GM04504 (cell line): ENCODE data around the gene PIBF1.
A peak's percentile ranks its signal among the peaks of the same experiment; 100 is the strongest.
"Not testable (repeated sequence)": the region's sequence is repeated elsewhere in the genome, so short reads cannot be mapped to it uniquely, and the experiment has no call there.

Experiments used
- DNase-seq: peaks from one replicate; pipeline ENCODE4 v3.0.0-alpha.2; 2012; ENCODE audit warnings: low read depth

The PIBF1 gene

DNA sequence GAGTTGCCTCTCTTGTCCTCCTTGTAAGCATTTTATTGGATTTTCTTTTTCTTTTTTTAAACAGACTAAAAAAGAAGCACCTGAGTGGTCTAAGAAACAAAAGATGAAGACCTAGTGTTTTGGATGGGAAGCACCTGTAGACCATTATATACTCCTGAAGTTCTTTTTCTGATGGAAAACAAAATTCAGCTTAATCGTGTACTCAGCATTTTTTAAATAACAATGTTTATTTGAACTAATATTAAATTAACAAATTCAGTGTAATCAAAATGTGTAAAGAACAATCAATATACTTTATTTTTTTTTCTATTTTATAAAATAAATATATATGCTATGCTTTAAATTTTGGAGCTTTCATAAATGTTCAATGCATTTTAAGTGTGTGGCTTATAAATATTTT, 233.9 kb downstream of the PIBF1 start:
- DNase-seq: no peak

DNA sequence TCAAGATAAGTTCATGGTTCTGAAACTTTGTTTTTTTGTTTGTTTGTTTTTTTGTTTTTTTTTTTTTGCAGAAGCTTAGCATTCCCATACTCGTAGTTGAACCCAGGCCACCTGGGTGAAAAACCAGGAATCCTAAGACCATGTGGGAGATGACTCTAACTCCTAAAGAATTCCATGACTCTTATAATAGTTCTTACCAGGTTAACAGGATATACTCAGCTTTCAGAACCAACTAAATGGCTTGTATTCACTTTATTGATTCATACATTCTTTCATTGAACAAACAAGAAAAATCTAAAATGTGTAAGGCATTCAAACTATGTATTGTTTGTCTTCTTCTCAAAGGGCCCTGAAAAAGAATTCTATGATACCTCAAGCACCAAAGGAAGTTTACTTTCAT, 236.4 kb downstream of the PIBF1 start:
- no peak for DNase-seq

DNA sequence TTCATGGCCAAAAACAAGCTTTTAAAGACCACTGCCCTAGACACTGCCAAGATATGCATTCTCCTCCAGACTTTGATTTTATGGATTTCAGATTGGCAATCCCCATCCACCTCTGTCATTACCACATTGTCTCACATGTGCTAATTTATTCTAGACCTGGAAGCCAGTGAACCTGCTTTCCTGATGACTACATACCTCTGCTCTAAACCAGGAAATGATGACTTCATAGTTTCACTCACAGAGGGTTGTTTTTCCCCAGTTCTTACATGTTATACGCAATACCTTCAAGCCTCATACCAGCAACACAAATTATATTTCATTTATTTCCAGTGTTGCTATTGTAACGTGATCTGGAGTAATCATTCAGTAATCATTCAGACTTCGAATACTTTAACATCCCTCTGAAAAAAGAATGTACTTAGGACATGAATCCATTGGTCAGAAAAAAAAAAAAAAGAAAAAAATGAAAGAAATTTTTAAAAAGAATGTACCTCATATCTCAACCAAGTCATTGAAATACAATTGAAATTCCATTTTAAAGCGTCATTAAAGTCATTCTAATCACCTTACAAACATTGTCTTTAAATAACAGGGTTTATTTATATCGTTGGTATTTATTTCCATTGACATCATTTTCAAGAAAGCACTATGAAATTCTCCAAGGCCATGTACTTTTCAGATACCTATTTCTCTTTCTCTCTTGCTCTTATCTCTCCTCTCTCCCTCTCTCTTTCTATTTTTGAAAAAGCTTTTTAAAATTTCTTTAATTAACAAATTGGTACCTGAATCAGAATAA, 243.5 kb downstream of the PIBF1 start:
- DNase-seq: no peak

DNA sequence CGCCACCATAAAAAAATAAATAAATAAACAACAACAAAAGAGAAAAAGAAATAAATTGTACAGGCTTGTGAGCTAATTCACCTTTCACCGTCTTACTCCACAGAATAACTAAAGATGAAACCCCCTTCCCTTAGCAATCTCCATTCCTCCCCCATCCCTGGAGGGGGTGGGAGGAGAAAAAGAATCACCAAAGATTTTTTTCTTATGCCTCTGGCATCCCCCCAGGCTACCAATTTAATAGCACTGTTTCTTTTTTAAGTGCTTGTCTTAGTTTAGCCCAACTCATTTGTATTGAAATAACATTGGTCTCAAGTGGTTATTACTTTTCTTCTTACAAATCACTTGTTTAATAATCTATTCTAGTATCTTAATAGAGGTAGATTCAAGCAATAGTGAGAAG, 253.0 kb downstream of the PIBF1 start:
- DNase-seq: no peak

DNA sequence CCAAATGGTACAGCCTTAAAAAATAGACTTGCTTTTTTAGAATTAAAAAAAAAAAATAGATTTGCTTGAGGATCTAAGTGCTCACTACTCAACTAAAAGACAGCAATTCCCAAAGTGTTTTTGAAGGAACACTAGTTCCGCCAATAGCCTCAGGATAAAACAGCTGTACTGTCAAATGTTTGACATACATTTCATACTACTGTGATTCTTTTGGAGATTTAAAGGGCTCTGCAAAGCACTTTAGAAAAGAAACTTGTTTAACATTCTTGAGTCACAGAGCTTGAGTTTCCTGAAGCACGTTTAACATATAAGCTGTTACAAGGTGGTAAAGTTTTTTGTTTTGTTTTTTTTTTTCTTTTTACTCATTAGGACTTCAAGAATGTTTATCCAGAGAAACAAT, 253.7 kb downstream of the PIBF1 start:
- no peak for DNase-seq

GRCh38 chr13:73036566-73036965, 254.6 kb downstream of the PIBF1 start:
- DNase-seq: no peak

DNA sequence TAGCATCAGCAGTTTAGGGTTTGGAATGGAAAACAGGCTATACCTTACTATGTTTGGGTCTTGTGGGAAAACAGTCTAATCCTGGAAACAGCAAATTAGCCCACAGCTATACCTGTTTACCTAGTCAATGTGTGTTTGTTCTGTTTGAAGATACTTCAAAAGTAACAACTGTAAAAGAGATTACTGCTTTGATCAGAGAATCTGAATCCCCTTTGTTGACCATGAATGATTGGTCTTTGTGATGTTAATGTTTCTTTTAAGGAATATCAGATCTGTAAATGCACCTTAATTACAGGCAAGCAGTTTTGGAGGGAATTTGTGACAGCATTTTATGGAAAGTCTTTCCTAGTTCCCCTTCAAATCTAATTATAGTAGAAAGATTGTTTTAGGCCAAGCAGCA, 256.1 kb downstream of the PIBF1 start:
- no peak for DNase-seq

- no peak for DNase-seq
These were observed 257.5 kb downstream of the PIBF1 start for GRCh38 chr13:73039201-73040108.

DNA sequence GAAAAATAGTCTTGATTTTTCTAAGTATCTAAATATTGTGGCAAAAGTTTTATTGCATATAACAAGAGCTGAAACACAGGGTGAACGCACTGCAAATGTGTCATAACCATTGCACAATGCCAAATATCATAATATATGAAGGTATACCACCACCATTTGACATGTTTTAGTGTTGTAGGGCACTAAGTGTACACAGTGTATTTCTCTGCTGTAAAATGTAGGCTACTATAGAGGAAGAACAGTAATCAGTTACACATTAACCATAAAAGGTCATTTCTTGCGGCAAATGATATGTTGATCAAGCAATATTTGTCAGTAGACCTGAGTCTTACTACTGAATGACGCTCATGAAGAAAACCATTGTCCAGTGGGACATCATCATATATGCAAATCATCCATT, 258.6 kb downstream of the PIBF1 start:
- DNase-seq: no peak

DNA sequence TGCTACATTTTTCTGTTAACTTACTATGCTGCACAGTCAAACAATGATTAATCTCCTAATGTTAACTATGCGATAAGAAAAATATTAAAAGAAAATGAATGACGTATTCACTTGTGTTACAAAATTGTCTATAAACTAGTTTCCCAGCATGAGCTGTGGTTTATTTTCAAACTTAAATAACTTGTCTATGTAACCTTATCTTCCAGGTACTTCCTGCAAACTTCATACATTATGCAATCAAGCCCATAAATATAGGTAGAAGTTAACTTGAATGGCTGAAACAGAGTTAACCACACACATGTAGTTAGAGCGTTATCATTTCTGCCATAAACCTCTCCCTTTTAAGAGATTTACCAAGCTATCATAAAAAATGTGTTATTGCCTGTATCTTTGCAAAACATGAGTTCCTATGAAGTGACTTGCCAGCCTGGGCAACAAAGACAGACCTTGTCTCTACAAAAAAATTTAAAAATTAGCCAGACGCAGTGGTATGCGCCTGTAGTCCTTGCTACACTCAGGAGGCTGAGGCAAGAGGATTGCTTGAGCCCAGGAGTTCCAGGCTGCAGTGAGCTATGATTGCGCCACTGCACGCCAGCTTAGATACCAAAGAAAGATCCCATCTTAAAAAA, 259.1 kb downstream of the PIBF1 start:
- DNase-seq: no peak

GRCh38 chr13:73045031-73045430, 263.1 kb downstream of the PIBF1 start:
- no peak for DNase-seq

- not testable (repeated sequence) for DNase-seq
These were observed 266.7 kb downstream of the PIBF1 start for GRCh38 chr13:73048615-73049014.

- DNase-seq: no peak
These were observed 272.8 kb downstream of the PIBF1 start for GRCh38 chr13:73054712-73055111.

GRCh38 chr13:73055813-73056564, 274.1 kb downstream of the PIBF1 start:
- DNase-seq: no peak

DNA sequence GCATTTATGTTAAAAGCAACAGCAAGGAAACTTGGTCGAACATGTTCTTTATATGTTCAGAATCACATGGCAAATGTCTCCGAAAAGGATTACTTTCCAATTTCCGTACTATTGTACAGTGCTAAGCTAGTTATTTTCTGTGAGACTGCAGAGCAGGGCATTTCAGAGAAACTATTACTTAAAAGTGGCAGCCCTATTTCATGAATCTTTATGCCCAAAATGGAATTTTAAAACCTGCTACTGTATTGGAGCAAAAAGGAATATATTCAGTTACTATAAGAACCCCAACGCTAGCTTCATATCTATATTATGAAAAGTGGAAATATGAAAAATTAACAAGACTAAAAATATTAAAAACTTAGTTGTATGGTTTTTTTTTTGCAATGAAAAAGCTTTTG, 274.6 kb downstream of the PIBF1 start:
- no peak for DNase-seq

- DNase-seq: no peak
These were observed 275.5 kb downstream of the PIBF1 start for GRCh38 chr13:73057284-73058063.

GRCh38 chr13:73058064-73058313, 276.1 kb downstream of the PIBF1 start:
- no peak for DNase-seq

DNA sequence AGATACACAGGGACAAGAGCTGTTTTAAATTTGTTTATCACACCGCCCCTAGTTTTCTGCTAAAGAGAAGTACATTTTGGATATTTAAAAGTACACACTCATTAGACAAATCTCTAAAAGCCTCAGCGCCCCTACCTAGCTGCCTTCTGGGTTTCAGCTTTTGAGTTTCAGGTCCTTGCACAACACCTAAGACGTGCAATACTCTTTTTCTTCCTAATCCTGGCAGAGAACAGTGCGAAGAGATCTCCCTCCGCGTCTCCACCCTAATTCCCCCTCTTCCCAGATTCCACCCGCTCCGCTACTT, 276.5 kb downstream of the PIBF1 start:
- no peak for DNase-seq

- peak; percentile 81 for DNase-seq
These were observed 277.0 kb downstream of the PIBF1 start, which contains the start of gene KLF5 for GRCh38 chr13:73058736-73059459. KLF5 (plus strand) TSS chr13:73059005; CDS start chr13:73059328, 323 bp downstream.

DNA sequence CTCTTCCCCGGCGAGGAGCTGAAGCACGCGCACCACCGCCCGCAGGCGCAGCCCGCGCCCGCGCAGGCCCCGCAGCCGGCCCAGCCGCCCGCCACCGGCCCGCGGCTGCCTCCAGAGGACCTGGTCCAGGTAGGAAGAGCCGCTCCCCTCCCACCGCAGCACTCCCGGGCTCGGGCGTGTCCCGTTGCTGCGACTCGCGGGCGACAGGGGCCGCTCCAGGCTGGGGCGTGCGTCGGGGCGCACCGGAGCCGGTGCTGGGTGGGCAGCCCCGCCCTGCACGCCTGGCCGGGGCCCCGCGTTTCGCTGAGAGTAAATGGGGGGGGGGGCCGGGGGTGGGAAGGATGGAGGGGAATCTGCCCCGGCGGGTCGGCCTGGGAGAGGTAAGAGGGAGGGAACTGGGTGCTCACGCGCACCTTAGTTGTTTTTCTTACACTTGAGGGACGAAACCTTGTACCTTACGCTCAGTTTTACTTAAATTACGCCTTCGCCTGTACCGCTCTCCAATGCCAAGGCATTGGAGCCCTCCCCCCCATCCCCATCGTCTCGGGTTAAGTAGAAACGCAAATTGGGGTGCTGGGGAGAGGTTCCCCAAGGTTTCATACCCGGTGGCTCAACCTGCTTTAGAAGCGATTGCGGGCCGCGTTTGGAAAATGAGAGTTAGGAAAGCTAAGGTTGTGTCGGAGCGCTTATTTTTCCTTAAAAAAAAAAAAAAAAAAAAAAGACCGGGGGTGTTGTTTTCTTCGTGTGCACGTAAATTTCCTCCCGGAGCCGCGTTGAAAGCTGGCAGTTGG, 277.7 kb downstream of the PIBF1 start:
- DNase-seq: no peak
